AG08396 (cell line): ENCODE data around the gene MC4R.
"Not testable (repeated sequence)": the region's sequence is repeated elsewhere in the genome, so short reads cannot be mapped to it uniquely, and the experiment has no call there.

Experiments
- DNase-seq: peaks from one replicate; pipeline ENCODE4 v3.0.0; 2012; ENCODE audit warnings: low spot score, mixed read lengths

The MC4R gene

GRCh38 chr18:60372596-60372995 lies at the start of gene MC4R:
Gene MC4R (minus strand): TSS chr18:60372775. CDS start chr18:60372349, 426 bp downstream.
- DNase-seq = peak; percentile 29

- DNase-seq = not testable (repeated sequence)
Observed at GRCh38 chr18:60422306-60422705, 49.7 kb upstream of the MC4R start.

GRCh38 chr18:60421356-60422118 lies 49.0 kb upstream of the MC4R start:
- no peak for DNase-seq

GRCh38 chr18:60417946-60418345 lies 45.4 kb upstream of the MC4R start:
- DNase-seq = no peak

GRCh38 chr18:60413944-60414547 lies 41.5 kb upstream of the MC4R start:
- no peak for DNase-seq

GRCh38 chr18:60411715-60412114 lies 39.1 kb upstream of the MC4R start:
- no peak for DNase-seq

- no peak for DNase-seq
Observed at GRCh38 chr18:60406721-60407120, 34.1 kb upstream of the MC4R start.

GRCh38 chr18:60404486-60405085 lies 32.0 kb upstream of the MC4R start:
- DNase-seq = no peak

GRCh38 chr18:60401346-60401745 lies 28.8 kb upstream of the MC4R start:
- DNase-seq = no peak

GRCh38 chr18:60391571-60392226 lies 19.1 kb upstream of the MC4R start:
- DNase-seq = no peak

- DNase-seq = no peak
Observed at GRCh38 chr18:60389314-60389713, 16.7 kb upstream of the MC4R start.

- no peak for DNase-seq
Observed at GRCh38 chr18:60385693-60386092, 13.1 kb upstream of the MC4R start.

GRCh38 chr18:60383893-60384292 lies 11.3 kb upstream of the MC4R start:
- DNase-seq = no peak

GRCh38 chr18:60377778-60378469 lies 5.3 kb upstream of the MC4R start:
- DNase-seq = no peak

- no peak for DNase-seq
Observed at GRCh38 chr18:60372132-60372531, 443 bp downstream of the MC4R start.

GRCh38 chr18:60358516-60358915 lies 14.1 kb downstream of the MC4R start:
- DNase-seq = no peak

GRCh38 chr18:60350941-60351340 lies 21.6 kb downstream of the MC4R start:
- DNase-seq = no peak

GRCh38 chr18:60350150-60350549 lies 22.4 kb downstream of the MC4R start:
- DNase-seq = no peak

GRCh38 chr18:60347526-60348045 lies 25.0 kb downstream of the MC4R start:
- no peak for DNase-seq

- no peak for DNase-seq
Observed at GRCh38 chr18:60339018-60339417, 33.6 kb downstream of the MC4R start.

GRCh38 chr18:60331890-60332289 lies 40.7 kb downstream of the MC4R start:
- no peak for DNase-seq

GRCh38 chr18:60329131-60329530 lies 43.4 kb downstream of the MC4R start:
- DNase-seq = no peak
